ENCODE measurements around the gene PIP4K2A.

GRCh38 chr10:22489467-22489866, 224.9 kb downstream of the PIP4K2A start:
- no peak for TF ChIP-seq CTCF (IDR thresholded peaks at IDR 0.05)
- TF ChIP-seq POLR2AphosphoS5 (IDR thresholded peaks at IDR 0.05): no peak
- no peak for TF ChIP-seq POLR2A (IDR thresholded peaks at IDR 0.05)
